T-cell (primary cell): ENCODE data around the gene DCAF6. TPM values are rescaled to one million over a fixed set of nuclear protein-coding genes. Genes with fewer than 3 reads are reported as not detected.

Experiments
- ATAC-seq, 4 experiments: fragments of 200-7000 bp in 3 of 4; fragments of 150-1000 bp in 1 of 4; cut with Tn5 transposase; replicated peaks in 1 of 4; 1 replicate in 3 of 4; 2 replicates in 1 of 4; pipeline ENCODE4 v1.10.0; 2021; ENCODE audit warnings: moderate library complexity in 3 of 4, mild to moderate bottlenecking in 2 of 4, moderate number of reproducible peaks in 1 of 4
- CTCF ChIA-PET, 2 donors: fragments of 300-600 bp; sonication (Branson Sonifier 250); formaldehyde crosslinking; loops; one replicate each; lab custom pipeline; 2022; ENCODE audit warnings: antibody characterized with exemption in 2 of 2; lab: Charles Lee
- POLR2A ChIA-PET, 2 donors: fragments of 300-600 bp; sonication (Branson Sonifier 250); formaldehyde crosslinking; loops; one replicate each; lab custom pipeline; 2022; ENCODE audit warnings: antibody characterized with exemption in 2 of 2; lab: Charles Lee
- DNase-seq, 35 experiments: peaks; one replicate each; pipeline versions ENCODE4 v3.0.0 to v3.0.0-alpha.2; 2013 to 2023
- H3K27ac ChIP-seq: one replicate; pipeline ENCODE4 v1.5.1; 2013; ENCODE audit warnings: low read length
- H3K27me3 ChIP-seq, 2 experiments: replicated peaks in 1 of 2; 1 replicate in 1 of 2; 2 replicates in 1 of 2; pipeline versions ENCODE4 v1.6.1 to v1.7.0; 2013; ENCODE audit warnings: low read length in 1 of 2, mixed read lengths in 1 of 2; ENCODE audit not compliant: control insufficient read depth in 2 of 2, insufficient read depth in 2 of 2; ENCODE audit errors: extremely low read depth in 1 of 2
- H3K36me3 ChIP-seq, 2 donors: 1 replicate in 1 of 2; 2 replicates in 1 of 2; pipeline versions ENCODE4 v1.6.1 to v1.7.0; 2013; ENCODE audit warnings: low read length in 1 of 2; ENCODE audit not compliant: control insufficient read depth in 2 of 2, insufficient read depth in 1 of 2; ENCODE audit errors: extremely low read depth in 1 of 2
- H3K4me1 ChIP-seq, 2 experiments: 1 replicate in 1 of 2; 2 replicates in 1 of 2; pipeline versions ENCODE4 v1.6.1 to v1.7.0; 2013; ENCODE audit warnings: low read length in 2 of 2, mixed read lengths in 1 of 2; ENCODE audit not compliant: insufficient read depth in 2 of 2, control insufficient read depth in 1 of 2; ENCODE audit errors: extremely low read depth in 1 of 2
- H3K4me3 ChIP-seq, 2 donors: 1 replicate in 1 of 2; 2 replicates in 1 of 2; pipeline versions ENCODE4 v1.5.1 to v1.7.0; 2013; ENCODE audit warnings: mild to moderate bottlenecking in 2 of 2, low read length in 1 of 2, moderate library complexity in 1 of 2; ENCODE audit not compliant: control insufficient read depth in 1 of 2; ENCODE audit errors: extremely low read depth in 1 of 2
- H3K9me3 ChIP-seq: 2 replicates; pipeline ENCODE4 v1.7.0; 2013
- H3K27ac Mint-ChIP-seq, 2 donors: one replicate each; pipeline ENCODE4 v1.8.0; 2020 to 2021; ENCODE audit warnings: mild to moderate bottlenecking in 2 of 2, mixed read lengths in 2 of 2
- H3K27me3 Mint-ChIP-seq, 2 donors: one replicate each; pipeline ENCODE4 v1.8.0; 2021 to 2022; ENCODE audit warnings: mixed read lengths in 2 of 2
- H3K36me3 Mint-ChIP-seq: one replicate; pipeline ENCODE4 v1.8.0; 2021; ENCODE audit warnings: mixed read lengths
- H3K4me1 Mint-ChIP-seq, 3 donors: one replicate each; pipeline ENCODE4 v1.8.0; 2020 to 2022; ENCODE audit warnings: mixed read lengths in 3 of 3, mild to moderate bottlenecking in 1 of 3
- H3K4me3 Mint-ChIP-seq, 3 donors: one replicate each; pipeline ENCODE4 v1.8.0; 2020 to 2022; ENCODE audit warnings: mild to moderate bottlenecking in 3 of 3, mixed read lengths in 3 of 3, moderate library complexity in 3 of 3
- H3K9me3 Mint-ChIP-seq, 3 donors: one replicate each; pipeline ENCODE4 v1.8.0; 2020 to 2022; ENCODE audit warnings: mixed read lengths in 3 of 3
- WGBS: methylation state at CpG from one replicate; pipeline ENCODE4 v1.1.5; 2013; ENCODE audit warnings: missing lambda C conversion rate; ENCODE audit not compliant: insufficient coverage; 5-methylcytosine and 5-hydroxymethylcytosine counted together
- total RNA-seq, 35 experiments: library from RNA in 6 of 35; stranded (reverse) in 6 of 35; fragments of 120-200 nt in 1 of 35; gene quantifications; one replicate each; pipeline versions ENCODE4 v1.2.1 to v1.2.4 and lab custom pipeline; 2013 to 2026

Gene DCAF6
- total RNA-seq, 5 donors from 2014 or later (not counting 1 experiment from before 2014, with no cell fraction given) = 21.6 to 27.4 (median 26.9) TPM

DNA sequence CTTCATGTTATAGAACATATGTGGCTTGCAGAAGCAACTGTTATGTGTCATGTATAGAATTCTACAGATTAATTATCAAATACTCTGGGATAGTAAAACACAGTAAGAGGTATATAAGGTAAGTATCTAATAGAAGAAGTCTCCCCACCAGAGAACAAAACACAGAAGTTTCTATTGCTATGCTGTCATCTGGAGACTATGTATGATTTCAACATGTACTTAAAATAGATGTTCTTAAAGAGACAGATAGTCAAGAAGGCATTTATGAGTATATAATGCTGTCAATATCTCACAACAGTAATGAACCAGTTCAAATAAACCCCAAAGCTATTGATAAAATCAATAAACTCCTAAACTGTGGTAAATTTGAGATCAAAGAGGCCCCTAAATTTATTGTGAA lies 14.5 kb upstream of the DCAF6 start:
- H3K36me3 ChIP-seq = peaks cover 0 to 12% of the 10 kb centered on the region in 2 donors
- no peaks in the 10 kb centered on the region for H3K9me3 Mint-ChIP-seq
- H3K9me3 ChIP-seq = no peaks in the 10 kb centered on the region
- no peaks in the 10 kb centered on the region for H3K27me3 ChIP-seq
- no peak overlapping the region for H3K4me3 ChIP-seq
- DNase-seq (no peak), ATAC-seq (no peak)
- no peaks in the 10 kb centered on the region for H3K4me1 ChIP-seq
- peaks cover 26% of the 10 kb centered on the region for H3K36me3 Mint-ChIP-seq
- peaks cover 14 to 21% (median 16%) of the 10 kb centered on the region in 3 donors for H3K4me1 Mint-ChIP-seq
- no peak overlapping the region for H3K27ac Mint-ChIP-seq
- no peak overlapping the region for H3K4me3 Mint-ChIP-seq
- H3K27ac ChIP-seq = no peak overlapping the region
- no peaks in the 10 kb centered on the region for H3K27me3 Mint-ChIP-seq
- CTCF ChIA-PET = no interaction called here
- POLR2A ChIA-PET = no interaction called here

DNA sequence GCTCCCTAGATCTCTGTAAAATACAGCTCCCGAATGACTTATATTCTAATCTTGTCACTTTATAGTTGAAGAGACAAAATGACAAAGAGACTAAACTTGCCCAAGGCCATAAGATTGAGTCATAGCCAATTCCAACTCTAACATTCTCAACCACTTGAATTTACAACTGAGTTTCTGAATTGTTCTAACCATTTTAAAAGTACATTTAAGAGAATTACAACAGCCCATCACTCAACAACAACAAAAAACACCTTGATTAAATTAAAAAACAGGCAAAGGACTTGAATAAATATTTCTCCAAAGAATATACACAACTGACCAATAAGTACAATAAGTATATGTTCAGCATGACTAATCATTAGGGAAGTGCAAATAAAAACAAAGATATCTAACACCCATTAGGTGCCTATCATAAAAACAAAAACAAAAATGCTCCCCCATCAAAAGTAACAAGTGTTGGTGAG lies 13.8 kb upstream of the DCAF6 start:
- no peak overlapping the region for H3K4me3 Mint-ChIP-seq
- ChIA-PET CTCF (no interaction called here), POLR2A (no interaction called here)
- Histone ChIP-seq H3K9me3 (no peaks in the 10 kb centered on the region), H3K27ac (no peak overlapping the region), H3K36me3 (peaks cover 0 to 12% of the 10 kb centered on the region in 2 donors), H3K27me3 (no peaks in the 10 kb centered on the region), H3K4me3 (no peak overlapping the region), H3K4me1 (no peaks in the 10 kb centered on the region)
- peaks cover 16 to 21% (median 19%) of the 10 kb centered on the region in 3 donors for H3K4me1 Mint-ChIP-seq
- no peaks in the 10 kb centered on the region for H3K27me3 Mint-ChIP-seq
- DNase-seq = no peak
- H3K9me3 Mint-ChIP-seq = no peaks in the 10 kb centered on the region
- H3K27ac Mint-ChIP-seq = no peak overlapping the region
- no CpG with 5 or more reads among the region's 1 CpG for WGBS
- ATAC-seq = no peak
- H3K36me3 Mint-ChIP-seq = peaks cover 28% of the 10 kb centered on the region

DNA sequence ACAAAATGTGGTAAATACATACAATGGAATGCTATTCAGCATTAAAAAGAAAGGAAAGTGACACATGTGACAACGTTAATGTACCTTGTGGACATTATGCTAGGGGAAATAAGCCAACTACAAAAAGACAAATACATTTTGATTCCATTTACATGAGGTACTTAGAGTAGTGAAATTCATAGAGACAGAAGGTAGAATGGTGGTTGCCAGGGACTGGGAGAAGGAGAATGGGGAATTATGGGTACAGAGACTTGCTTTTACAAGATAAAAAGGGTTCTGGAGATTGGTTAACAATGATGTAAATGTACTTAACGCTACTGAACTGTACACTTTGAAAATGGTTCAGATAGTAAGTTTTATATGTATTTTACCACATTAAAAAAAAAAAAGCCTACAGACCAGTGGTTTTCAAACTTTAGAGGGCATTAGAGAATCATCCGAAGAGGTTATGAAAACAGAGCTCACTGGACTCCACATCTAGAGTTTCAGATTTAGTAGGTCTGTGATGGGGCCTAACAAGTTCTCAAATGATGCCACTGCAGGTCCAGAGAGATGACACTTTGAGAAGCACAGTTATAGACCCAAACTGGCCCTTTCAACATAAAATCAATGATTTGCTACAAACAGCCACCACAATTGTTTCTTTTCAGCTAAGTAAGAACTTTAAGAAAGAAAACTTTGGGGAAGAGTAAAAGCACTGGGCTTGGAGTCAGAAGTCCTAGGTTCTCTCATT lies 13.0 kb upstream of the DCAF6 start:
- H3K27me3 Mint-ChIP-seq = no peaks in the 10 kb centered on the region
- CTCF ChIA-PET = interaction anchor here in 1 of 2 donors (0.8 kb wide), 1 partner anchor 10 kb away, joined by 4 read pairs; the partner anchor contains the start of gene ADCY10
- H3K9me3 ChIP-seq = no peaks in the 10 kb centered on the region
- H3K4me3 ChIP-seq = no peak overlapping the region
- H3K27ac Mint-ChIP-seq = no peak overlapping the region
- no peak overlapping the region for H3K27ac ChIP-seq
- DNase-seq (no peak), ATAC-seq (no peak)
- WGBS = no CpG with 5 or more reads among the region's 3 CpGs
- H3K4me1 ChIP-seq = no peaks in the 10 kb centered on the region
- peaks cover 26% of the 10 kb centered on the region for H3K36me3 Mint-ChIP-seq
- H3K4me1 Mint-ChIP-seq = peaks cover 16 to 21% (median 20%) of the 10 kb centered on the region in 3 donors
- peaks cover 0 to 4% of the 10 kb centered on the region in 2 donors for H3K36me3 ChIP-seq
- POLR2A ChIA-PET = interaction anchor here in 1 of 2 donors (0.7 kb wide), 1 partner anchor 90 kb away, joined by 3 read pairs; no protein-coding TSS in a partner anchor
- no peaks in the 10 kb centered on the region for H3K9me3 Mint-ChIP-seq
- no peak overlapping the region for H3K4me3 Mint-ChIP-seq
- H3K27me3 ChIP-seq = no peaks in the 10 kb centered on the region

DNA sequence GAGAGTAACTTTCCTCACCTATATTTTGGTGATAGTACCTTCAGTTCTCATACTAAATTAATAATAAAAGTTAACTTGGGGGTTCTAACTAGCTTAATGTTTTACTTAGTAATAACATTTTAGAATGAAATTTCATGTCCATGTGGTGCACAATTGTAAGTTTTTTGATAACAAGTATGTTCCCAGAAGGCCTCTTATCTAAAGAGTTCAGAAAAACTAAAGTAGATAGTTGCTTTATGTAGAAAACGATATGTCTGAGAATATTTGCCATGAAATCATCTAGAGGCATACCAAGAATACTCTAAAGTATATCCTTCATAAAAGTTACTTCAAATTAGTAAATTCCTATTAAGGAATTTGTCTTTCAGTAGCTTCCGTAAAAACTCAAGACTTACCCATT lies 12.4 kb upstream of the DCAF6 start:
- no peaks in the 10 kb centered on the region for H3K9me3 Mint-ChIP-seq
- H3K27ac Mint-ChIP-seq = no peak overlapping the region
- peaks cover 25% of the 10 kb centered on the region for H3K36me3 Mint-ChIP-seq
- Histone ChIP-seq H3K9me3 (no peaks in the 10 kb centered on the region), H3K4me3 (no peak overlapping the region), H3K27me3 (no peaks in the 10 kb centered on the region), H3K36me3 (peaks cover 0 to 3% of the 10 kb centered on the region in 2 donors), H3K4me1 (no peaks in the 10 kb centered on the region), H3K27ac (no peak overlapping the region)
- peaks cover 16 to 21% (median 20%) of the 10 kb centered on the region in 3 donors for H3K4me1 Mint-ChIP-seq
- no peaks in the 10 kb centered on the region for H3K27me3 Mint-ChIP-seq
- H3K4me3 Mint-ChIP-seq = no peak overlapping the region
- ChIA-PET POLR2A (interaction anchor here in 1 of 2 donors (0.7 kb wide), 1 partner anchor 91 kb away, joined by 3 read pairs; no protein-coding TSS in a partner anchor), CTCF (interaction anchor here in 1 of 2 donors (0.8 kb wide), 1 partner anchor 10 kb away, joined by 4 read pairs; the partner anchor contains the start of gene ADCY10)
- WGBS = no CpG with 5 or more reads among the region's 2 CpGs
- no peak for ATAC-seq
- no peak for DNase-seq

DNA sequence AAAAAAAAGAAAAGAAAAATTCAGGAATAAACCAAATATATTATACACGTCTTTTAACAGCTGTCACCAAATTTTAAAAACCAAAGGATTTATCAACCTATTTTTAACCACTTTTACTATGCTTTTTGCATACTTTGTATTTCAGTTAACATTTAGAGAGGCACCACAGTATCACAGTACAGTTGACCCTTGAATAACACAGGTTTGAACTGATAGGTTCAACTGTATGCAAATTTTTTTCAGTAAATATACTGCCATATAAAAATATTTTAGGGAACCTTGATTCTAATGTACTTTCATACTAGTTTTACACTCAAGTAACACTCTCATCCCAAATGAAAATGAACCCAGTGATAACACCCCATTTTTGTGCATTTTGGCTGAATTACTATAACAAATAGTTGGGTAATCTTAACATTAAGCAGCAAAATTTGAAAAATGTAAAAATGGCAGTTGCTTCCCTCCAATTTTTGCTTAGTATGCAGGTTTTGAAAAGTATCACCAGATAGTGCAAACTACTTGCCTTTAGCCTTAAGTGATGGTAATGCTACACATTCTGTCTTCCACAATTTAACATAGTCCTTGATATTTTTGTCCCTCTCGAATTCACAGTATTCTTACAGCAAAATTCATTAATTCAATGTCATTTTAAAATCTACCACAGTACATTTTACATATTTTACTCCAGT lies 11.8 kb upstream of the DCAF6 start:
- Mint-ChIP-seq H3K9me3 (no peaks in the 10 kb centered on the region), H3K4me1 (peaks cover 18 to 22% (median 21%) of the 10 kb centered on the region in 3 donors)
- POLR2A ChIA-PET = interaction anchor here in 1 of 2 donors (0.7 kb wide), 1 partner anchor 92 kb away, joined by 3 read pairs; no protein-coding TSS in a partner anchor

DNA sequence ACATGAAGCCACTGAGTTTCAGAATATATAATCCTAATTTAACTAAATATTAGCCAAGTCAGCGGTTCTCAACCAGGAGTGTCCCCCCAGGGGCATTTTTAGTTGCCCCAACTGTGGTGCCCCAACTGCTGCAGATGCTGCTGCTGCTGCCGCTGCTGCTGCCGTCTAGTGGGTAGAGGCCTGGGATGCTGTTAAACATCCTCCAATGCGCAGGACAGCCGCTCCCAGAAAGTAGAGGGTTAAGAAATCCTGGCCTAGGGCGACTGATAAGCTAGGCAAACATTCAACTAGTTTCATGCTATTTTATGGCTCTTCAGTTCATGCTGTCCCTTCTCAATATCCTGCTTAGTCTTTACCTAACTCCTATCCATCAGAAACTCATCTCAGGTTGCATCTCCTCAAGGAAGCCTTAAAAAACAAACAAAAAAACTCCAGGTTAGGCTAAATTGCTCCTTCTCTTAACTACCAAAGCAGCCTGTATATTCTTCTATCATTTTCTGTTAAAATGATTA lies 9.9 kb upstream of the DCAF6 start:
- no peaks in the 10 kb centered on the region for H3K36me3 ChIP-seq
- Mint-ChIP-seq H3K4me1 (peaks cover 21 to 24% (median 24%) of the 10 kb centered on the region in 3 donors), H3K36me3 (peaks cover 18% of the 10 kb centered on the region), H3K27me3 (no peaks in the 10 kb centered on the region), H3K4me3 (no peak overlapping the region), H3K27ac (no peak overlapping the region), H3K9me3 (no peaks in the 10 kb centered on the region)
- no peaks in the 10 kb centered on the region for H3K9me3 ChIP-seq
- DNase-seq (no peak), ATAC-seq (no peak)
- H3K27me3 ChIP-seq = no peaks in the 10 kb centered on the region
- H3K4me1 ChIP-seq = no peaks in the 10 kb centered on the region
- ChIA-PET CTCF (no interaction called here), POLR2A (no interaction called here)
- no peak overlapping the region for H3K27ac ChIP-seq
- H3K4me3 ChIP-seq = no peak overlapping the region
- 93% methylated on average over 4 of the region's 6 CpGs for WGBS

More for the DNA sequence above, 11.8 kb upstream of the DCAF6 start:
- Histone ChIP-seq H3K4me1 (no peaks in the 10 kb centered on the region), H3K27ac (no peak overlapping the region), H3K4me3 (no peak overlapping the region), H3K27me3 (no peaks in the 10 kb centered on the region), H3K36me3 (no peaks in the 10 kb centered on the region), H3K9me3 (no peaks in the 10 kb centered on the region)
- CTCF ChIA-PET = no interaction called here
- ATAC-seq (no peak), DNase-seq (no peak)
- WGBS = 90% methylated on average over 2 of the region's 2 CpGs
- Mint-ChIP-seq H3K36me3 (peaks cover 22% of the 10 kb centered on the region), H3K4me3 (no peak overlapping the region), H3K27me3 (no peaks in the 10 kb centered on the region), H3K27ac (no peak overlapping the region)
